Smooth muscle cell (in vitro differentiated cells): Measurements from ENCODE around the gene BCKDHB. TPM values are rescaled to one million over a fixed set of nuclear protein-coding genes. Genes with fewer than 3 reads are reported as not detected.

Experiments
- DNase-seq: peaks from one replicate; lab custom pipeline; 2025; ENCODE audit not compliant: unreplicated experiment; lab: John Stamatoyannopoulos, UW
- H2AFZ ChIP-seq: fragments of 200-600 bp; sonication (generic); 2 replicates; pipeline ENCODE4 v1.6.0; 2016; ENCODE audit warnings: antibody characterized with exemption, low read depth, mild to moderate bottlenecking
- H3F3A ChIP-seq: fragments of 200-600 bp; sonication (generic); 2 replicates; pipeline ENCODE4 v1.6.0; 2017; ENCODE audit warnings: antibody characterized with exemption, low read depth
- H3K27ac ChIP-seq: fragments of 200-600 bp; sonication (generic); 2 replicates; pipeline ENCODE4 v1.5.1; 2016; ENCODE audit warnings: low read depth, mild to moderate bottlenecking
- H3K27me3 ChIP-seq: fragments of 200-600 bp; sonication (generic); 2 replicates; pipeline ENCODE4 v1.6.1; 2016; ENCODE audit warnings: low read depth, mild to moderate bottlenecking
- H3K36me3 ChIP-seq: fragments of 200-600 bp; sonication (generic); 2 replicates; pipeline ENCODE4 v1.5.1; 2016; ENCODE audit warnings: low read depth
- H3K4me1 ChIP-seq: fragments of 200-600 bp; sonication (generic); 2 replicates; pipeline ENCODE4 v1.5.1; 2016; ENCODE audit warnings: low read depth
- H3K4me2 ChIP-seq: fragments of 200-600 bp; sonication (generic); 2 replicates; pipeline ENCODE4 v1.6.0; 2016; ENCODE audit warnings: mild to moderate bottlenecking
- H3K4me3 ChIP-seq: fragments of 200-600 bp; sonication (generic); 2 replicates; pipeline ENCODE4 v1.5.1; 2016; ENCODE audit warnings: mild to moderate bottlenecking
- H3K79me2 ChIP-seq: fragments of 200-600 bp; sonication (generic); 2 replicates; pipeline ENCODE4 v1.6.0; 2016; ENCODE audit warnings: low read depth, mild to moderate bottlenecking
- H3K9ac ChIP-seq: fragments of 200-600 bp; sonication (generic); 2 replicates; pipeline ENCODE4 v1.6.0; 2016; ENCODE audit warnings: low read depth
- H3K9me3 ChIP-seq: fragments of 200-600 bp; sonication (generic); replicated peaks from 2 replicates; pipeline ENCODE4 v1.5.1; 2016; ENCODE audit warnings: low read depth
- H4K20me1 ChIP-seq: fragments of 200-600 bp; sonication (generic); 2 replicates; pipeline ENCODE4 v1.6.0; 2016; ENCODE audit warnings: low read depth
- WGBS: methylation state at CpG from one replicate; pipeline ENCODE4 v1.1.7; 2016; ENCODE audit warnings: low lambda C conversion rate; 5-methylcytosine and 5-hydroxymethylcytosine counted together
- polyA plus RNA-seq: library from polyadenylated mRNA; unstranded; fragments of >200 nt; fragmentation: Nextera tagmentation; extraction: Ambion mirVana; gene quantifications from 2 replicates; pipeline ENCODE4 v1.2.1, GENCODE V29; 2016
- total RNA-seq: library from RNA; depleted of rRNA; stranded (reverse); fragments of >200 nt; gene quantifications from 2 replicates; pipeline ENCODE4 v1.2.3, GENCODE V29; 2014
- TF ChIP-seq, protein P1 (sequence below): fragments of 200-600 bp; sonication (generic); IDR thresholded peaks from 2 replicates; pipeline ENCODE4 v1.5.1; 2017; ENCODE audit warnings: borderline replicate concordance, mild to moderate bottlenecking, antibody characterized with exemption; ENCODE audit not compliant: insufficient read depth, poor library complexity, severe bottlenecking

The BCKDHB gene
- total and polyA plus RNA-seq, 2 experiments from 2014 or later: 10.2 to 19.7 TPM

DNA sequence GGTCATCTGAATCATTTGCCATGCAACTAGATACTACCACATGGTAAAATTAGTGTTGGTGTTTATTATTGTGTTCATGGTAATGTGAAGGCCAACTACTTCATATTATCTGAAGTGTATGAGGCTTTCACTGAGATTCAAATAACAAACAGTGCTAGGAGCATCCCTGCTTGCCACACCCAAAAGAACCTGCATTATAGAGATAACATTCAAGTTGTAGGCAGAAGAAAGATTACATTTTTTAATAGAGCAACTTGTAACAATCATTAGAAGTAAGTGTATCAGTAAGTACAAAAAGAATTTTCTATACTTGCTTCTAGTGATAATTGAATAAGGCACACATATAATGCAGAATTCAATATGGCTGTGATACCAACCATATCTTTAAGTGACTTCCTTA lies 49.8 kb downstream of the BCKDHB start:
- no peak overlapping the region for H3K4me3 ChIP-seq
- no peak overlapping the region for H3K9ac ChIP-seq
- no peak overlapping the region for H2AFZ ChIP-seq
- H3K4me2 ChIP-seq: no peak overlapping the region
- peaks cover 11% of the 10 kb centered on the region for H3K4me1 ChIP-seq
- H3K79me2 ChIP-seq: no peaks in the 10 kb centered on the region
- H4K20me1 ChIP-seq: no peaks in the 10 kb centered on the region
- no peaks in the 10 kb centered on the region for H3K9me3 ChIP-seq
- DNase-seq: no peak
- H3K27me3 ChIP-seq: no peaks in the 10 kb centered on the region
- H3K27ac ChIP-seq: no peak overlapping the region
- no peaks in the 10 kb centered on the region for H3F3A ChIP-seq
- no peaks in the 10 kb centered on the region for H3K36me3 ChIP-seq
- TF ChIP-seq, protein P1, sequence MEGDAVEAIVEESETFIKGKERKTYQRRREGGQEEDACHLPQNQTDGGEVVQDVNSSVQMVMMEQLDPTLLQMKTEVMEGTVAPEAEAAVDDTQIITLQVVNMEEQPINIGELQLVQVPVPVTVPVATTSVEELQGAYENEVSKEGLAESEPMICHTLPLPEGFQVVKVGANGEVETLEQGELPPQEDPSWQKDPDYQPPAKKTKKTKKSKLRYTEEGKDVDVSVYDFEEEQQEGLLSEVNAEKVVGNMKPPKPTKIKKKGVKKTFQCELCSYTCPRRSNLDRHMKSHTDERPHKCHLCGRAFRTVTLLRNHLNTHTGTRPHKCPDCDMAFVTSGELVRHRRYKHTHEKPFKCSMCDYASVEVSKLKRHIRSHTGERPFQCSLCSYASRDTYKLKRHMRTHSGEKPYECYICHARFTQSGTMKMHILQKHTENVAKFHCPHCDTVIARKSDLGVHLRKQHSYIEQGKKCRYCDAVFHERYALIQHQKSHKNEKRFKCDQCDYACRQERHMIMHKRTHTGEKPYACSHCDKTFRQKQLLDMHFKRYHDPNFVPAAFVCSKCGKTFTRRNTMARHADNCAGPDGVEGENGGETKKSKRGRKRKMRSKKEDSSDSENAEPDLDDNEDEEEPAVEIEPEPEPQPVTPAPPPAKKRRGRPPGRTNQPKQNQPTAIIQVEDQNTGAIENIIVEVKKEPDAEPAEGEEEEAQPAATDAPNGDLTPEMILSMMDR: no peak

DNA sequence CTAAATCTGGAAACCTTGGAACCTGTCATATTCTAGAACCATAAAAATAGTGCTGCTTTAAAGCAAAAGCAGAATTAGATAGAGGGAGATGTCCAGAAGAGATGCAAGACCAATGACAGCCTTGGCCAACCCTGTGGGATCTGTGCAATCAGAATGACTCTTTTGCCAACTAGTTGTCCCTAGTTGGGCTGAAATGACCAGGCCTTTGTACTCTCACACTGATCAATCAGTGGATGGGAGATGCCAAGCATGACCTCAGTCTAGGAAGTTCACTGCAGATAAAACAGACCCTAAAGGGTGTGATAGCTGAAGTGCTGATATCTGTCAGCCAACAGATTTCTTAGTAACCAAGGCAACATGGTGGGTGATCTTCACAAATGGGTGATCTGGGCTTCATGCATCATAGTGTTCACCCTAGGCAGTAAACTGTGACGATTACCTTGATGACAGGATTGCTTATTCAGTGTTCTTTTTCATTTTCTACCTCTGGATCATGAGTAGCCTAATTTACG lies 52.1 kb downstream of the BCKDHB start:
- Histone ChIP-seq H3K4me1 (peaks cover 6% of the 10 kb centered on the region), H3K4me3 (no peak overlapping the region), H3K79me2 (no peaks in the 10 kb centered on the region), H3K27ac (no peak overlapping the region), H3K27me3 (no peaks in the 10 kb centered on the region), H3K36me3 (no peaks in the 10 kb centered on the region), H2AFZ (no peak overlapping the region), H3K9ac (no peak overlapping the region), H3K9me3 (no peaks in the 10 kb centered on the region), H3F3A (no peaks in the 10 kb centered on the region), H4K20me1 (no peaks in the 10 kb centered on the region), H3K4me2 (no peak overlapping the region)
- 87% methylated on average over 2 of the region's 2 CpGs for WGBS
- no peak for DNase-seq
- TF ChIP-seq, protein P1: no peak

DNA sequence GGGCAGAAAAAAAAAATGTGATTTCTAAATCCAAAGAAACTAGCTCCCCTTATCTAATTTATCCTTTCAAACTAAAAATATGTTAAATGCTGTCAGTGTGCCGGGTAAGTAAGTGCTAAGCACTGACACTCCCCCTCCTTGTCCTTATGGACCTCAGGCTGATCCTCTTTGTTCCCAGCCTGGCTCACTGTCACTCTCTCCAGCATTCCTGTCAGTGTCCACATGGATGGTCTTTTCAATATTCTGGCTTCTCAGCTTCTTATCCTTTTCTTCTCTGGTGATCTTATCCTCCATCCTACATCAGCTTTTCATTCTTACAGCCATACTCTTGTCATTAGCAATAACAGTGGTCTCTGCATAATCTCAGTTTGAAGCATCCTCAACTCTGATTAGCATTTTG lies 55.0 kb downstream of the BCKDHB start:
- H3K79me2 ChIP-seq: no peaks in the 10 kb centered on the region
- H3K4me1 ChIP-seq: peaks cover 6% of the 10 kb centered on the region
- no peaks in the 10 kb centered on the region for H3F3A ChIP-seq
- TF ChIP-seq, protein P1: no peak
- DNase-seq: no peak
- no peak overlapping the region for H2AFZ ChIP-seq
- no peak overlapping the region for H3K4me2 ChIP-seq
- no peak overlapping the region for H3K9ac ChIP-seq
- H3K36me3 ChIP-seq: no peaks in the 10 kb centered on the region
- no peaks in the 10 kb centered on the region for H3K27me3 ChIP-seq
- 72% methylated on average over 1 of the region's 1 CpG for WGBS
- H4K20me1 ChIP-seq: no peaks in the 10 kb centered on the region
- no peaks in the 10 kb centered on the region for H3K9me3 ChIP-seq
- no peak overlapping the region for H3K4me3 ChIP-seq
- no peak overlapping the region for H3K27ac ChIP-seq

DNA sequence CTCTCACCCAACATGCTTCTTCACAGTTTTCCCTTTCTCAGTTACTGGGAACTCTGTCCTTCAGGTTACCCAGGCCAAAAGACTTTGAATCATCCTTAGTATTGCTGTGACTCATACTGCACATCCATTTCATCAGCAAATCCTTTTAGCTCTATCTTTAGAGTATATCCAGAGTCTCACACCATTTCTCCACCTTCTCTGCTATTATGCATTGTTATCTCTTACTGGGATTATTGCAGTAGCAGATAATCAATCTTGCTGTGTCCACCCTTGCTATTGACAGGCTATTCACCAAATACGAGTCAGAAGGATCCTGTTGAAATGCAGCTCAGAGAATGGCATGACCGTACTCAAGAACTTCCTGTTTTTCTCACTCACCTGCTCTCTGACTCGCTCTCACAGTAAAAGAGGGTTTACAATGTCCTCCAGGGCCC lies 57.3 kb downstream of the BCKDHB start:
- Histone ChIP-seq H3K36me3 (no peaks in the 10 kb centered on the region), H3K4me2 (peak overlapping the region; percentile 53), H3K79me2 (no peaks in the 10 kb centered on the region), H3K9me3 (no peaks in the 10 kb centered on the region), H3K9ac (peak overlapping the region; percentile 5), H3K27ac (peak overlapping the region; percentile 63), H3K4me3 (no peak overlapping the region), H3F3A (no peaks in the 10 kb centered on the region), H4K20me1 (no peaks in the 10 kb centered on the region), H2AFZ (no peak overlapping the region), H3K4me1 (peaks cover 6% of the 10 kb centered on the region), H3K27me3 (no peaks in the 10 kb centered on the region)
- TF ChIP-seq, protein P1: no peak
- 51% methylated on average over 3 of the region's 3 CpGs for WGBS
- no peak for DNase-seq
